Stimulated activated naive B cell treated with anti-CD40 and anti-IgM and Interleukin-4, amounts not matched to agents 10 μg/mL and 1 μg/mL and 100 μg/mL, for 72 hours (primary cell): ENCODE results near the gene KLHL26.
A peak's percentile ranks its signal among the peaks of the same experiment; 100 is the strongest.

Source experiments
- ATAC-seq, 2 donors: fragments of 150-1000 bp; cut with Tn5 transposase; replicated peaks; 2 replicates each; pipeline ENCODE4 v1.10.0; 2021; ENCODE audit warnings: moderate library complexity in 1 of 2
- DNase-seq: peaks from one replicate; pipeline ENCODE4 v3.0.0; 2021
- H3K27ac Mint-ChIP-seq: one replicate; pipeline ENCODE4 v1.8.0; 2022; ENCODE audit warnings: mild to moderate bottlenecking, mixed read lengths
- H3K27me3 Mint-ChIP-seq, 2 donors: one replicate each; pipeline ENCODE4 v1.8.0; 2022; ENCODE audit warnings: mixed read lengths in 2 of 2
- H3K36me3 Mint-ChIP-seq, 2 donors: one replicate each; pipeline ENCODE4 v1.8.0; 2022; ENCODE audit warnings: mixed read lengths in 2 of 2, mild to moderate bottlenecking in 1 of 2
- H3K4me1 Mint-ChIP-seq, 2 donors: one replicate each; pipeline ENCODE4 v1.8.0; 2022; ENCODE audit warnings: mixed read lengths in 2 of 2, mild to moderate bottlenecking in 1 of 2
- H3K4me3 Mint-ChIP-seq, 2 donors: one replicate each; pipeline ENCODE4 v1.8.0; 2022; ENCODE audit warnings: mild to moderate bottlenecking in 2 of 2, mixed read lengths in 2 of 2, moderate library complexity in 1 of 2
- H3K9me3 Mint-ChIP-seq, 2 donors: one replicate each; pipeline ENCODE4 v1.8.0; 2022; ENCODE audit warnings: mixed read lengths in 2 of 2, mild to moderate bottlenecking in 1 of 2

Gene KLHL26

GRCh38 chr19:18701250-18701608, 64.4 kb downstream of the KLHL26 start:
- H3K36me3 Mint-ChIP-seq: no peaks in the 10 kb centered on the region
- DNase-seq: no peak
- no peaks in the 10 kb centered on the region for H3K9me3 Mint-ChIP-seq
- ATAC-seq: peak; percentile 8
- peak overlapping the region; percentile 75 to 88 for H3K4me3 Mint-ChIP-seq
- peak overlapping the region; percentile 67 for H3K27ac Mint-ChIP-seq
- peaks cover 34 to 54% of the 10 kb centered on the region in 2 donors for H3K4me1 Mint-ChIP-seq
- H3K27me3 Mint-ChIP-seq: no peaks in the 10 kb centered on the region

GRCh38 chr19:18704054-18704453, 67.2 kb downstream of the KLHL26 start:
- Mint-ChIP-seq H3K4me1 (peaks cover 29 to 52% of the 10 kb centered on the region in 2 donors), H3K9me3 (no peaks in the 10 kb centered on the region), H3K27me3 (no peaks in the 10 kb centered on the region), H3K4me3 (no peak overlapping the region), H3K36me3 (no peaks in the 10 kb centered on the region), H3K27ac (no peak overlapping the region)
- DNase-seq (no peak), ATAC-seq (no peak)

DNA sequence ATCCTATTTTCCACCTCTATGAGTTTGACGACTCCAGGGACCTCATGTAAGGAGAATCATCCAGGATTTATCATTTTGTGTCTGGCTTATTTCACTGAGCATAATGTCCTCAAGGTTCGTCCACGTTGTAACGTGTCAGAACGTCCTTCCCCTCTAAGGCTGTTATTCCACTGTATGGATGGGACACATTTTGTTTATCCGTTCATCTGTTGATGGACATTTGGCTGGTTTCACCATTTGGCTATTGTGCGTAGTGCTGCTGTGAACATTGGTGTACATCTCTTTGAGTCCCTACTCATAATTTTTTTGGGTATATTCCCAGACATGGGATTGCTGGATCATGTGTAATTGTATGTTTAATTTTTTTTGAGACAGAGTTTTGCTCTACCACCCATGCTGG, 68.1 kb downstream of the KLHL26 start:
- DNase-seq (no peak), ATAC-seq (no peak)
- Mint-ChIP-seq H3K4me1 (peaks cover 27 to 52% of the 10 kb centered on the region in 2 donors), H3K27ac (no peak overlapping the region), H3K9me3 (no peaks in the 10 kb centered on the region), H3K36me3 (no peaks in the 10 kb centered on the region), H3K4me3 (no peak overlapping the region), H3K27me3 (no peaks in the 10 kb centered on the region)

DNA sequence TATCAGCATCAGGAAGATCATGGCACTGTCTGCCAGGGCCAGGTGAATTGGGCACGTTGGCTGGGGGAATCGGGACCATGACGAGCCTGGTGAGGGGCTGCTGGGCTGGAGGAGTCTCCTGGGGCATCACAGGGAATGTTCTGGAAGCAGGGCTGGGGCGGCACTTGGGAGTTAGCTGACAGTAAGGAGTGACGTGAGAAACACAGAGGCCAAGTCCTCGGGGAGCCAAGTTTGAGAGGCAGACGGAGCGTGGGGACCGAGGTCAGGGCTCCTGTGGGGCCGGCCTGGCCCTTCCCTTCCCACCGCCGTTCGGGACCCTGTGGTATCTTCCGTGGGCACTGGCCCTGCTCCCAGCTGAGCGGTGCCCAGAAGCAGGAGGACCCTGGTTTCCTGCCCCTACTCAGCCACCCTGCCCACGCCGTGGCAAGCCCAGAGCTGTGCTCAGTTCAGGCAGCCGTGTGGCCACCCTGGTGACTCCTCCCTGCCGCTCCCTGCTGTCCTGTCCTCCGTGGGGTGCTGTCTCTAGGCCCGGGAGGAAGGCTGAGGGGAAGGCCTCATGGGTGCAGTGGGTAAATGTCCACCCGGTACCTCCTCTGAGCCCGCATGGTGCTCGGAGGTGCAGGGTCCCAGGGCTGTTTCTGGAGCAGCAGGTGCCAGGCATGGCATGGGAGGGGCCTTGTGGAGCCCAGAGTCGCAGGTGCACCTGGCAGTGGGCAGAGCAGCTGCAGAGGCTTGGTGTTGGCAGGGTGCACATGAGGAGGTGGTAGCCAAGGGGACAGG, 71.8 kb downstream of the KLHL26 start:
- no peaks in the 10 kb centered on the region for H3K9me3 Mint-ChIP-seq
- no peak overlapping the region for H3K4me3 Mint-ChIP-seq
- H3K27ac Mint-ChIP-seq: no peak overlapping the region
- DNase-seq: no peak
- no peaks in the 10 kb centered on the region for H3K36me3 Mint-ChIP-seq
- peaks cover 25 to 36% of the 10 kb centered on the region in 2 donors for H3K4me1 Mint-ChIP-seq
- H3K27me3 Mint-ChIP-seq: no peaks in the 10 kb centered on the region
- no peak for ATAC-seq

- no peak overlapping the region for H3K27ac Mint-ChIP-seq
- H3K27me3 Mint-ChIP-seq: no peaks in the 10 kb centered on the region
- no peaks in the 10 kb centered on the region for H3K36me3 Mint-ChIP-seq
- DNase-seq (no peak), ATAC-seq (no peak)
- peaks cover 25 to 36% of the 10 kb centered on the region in 2 donors for H3K4me1 Mint-ChIP-seq
- H3K9me3 Mint-ChIP-seq: no peaks in the 10 kb centered on the region
- H3K4me3 Mint-ChIP-seq: no peak overlapping the region
Observed at GRCh38 chr19:18709546-18709945, 72.7 kb downstream of the KLHL26 start.

DNA sequence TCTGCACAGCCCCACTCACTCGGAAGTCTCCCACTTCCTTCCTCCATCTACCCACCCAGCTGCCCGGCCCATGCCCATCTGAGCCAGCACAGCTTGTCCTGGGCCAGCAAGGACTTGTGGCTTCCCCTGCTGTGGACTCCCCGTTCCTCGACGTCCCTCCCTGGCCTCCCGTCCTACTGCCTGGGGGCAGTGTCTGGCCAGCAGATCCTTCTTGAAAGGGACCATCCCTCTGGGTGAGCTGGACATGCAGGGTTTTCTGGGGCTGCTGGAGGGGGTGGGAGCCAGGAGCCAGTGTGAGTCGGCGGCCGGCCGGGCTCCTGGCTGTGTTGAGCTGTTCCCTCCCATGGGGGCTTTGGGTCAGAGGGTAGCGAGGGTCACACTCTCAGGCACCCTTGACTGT, 73.4 kb downstream of the KLHL26 start:
- DNase-seq (no peak), ATAC-seq (no peak)
- Mint-ChIP-seq H3K4me1 (peaks cover 26 to 37% of the 10 kb centered on the region in 2 donors), H3K36me3 (no peaks in the 10 kb centered on the region), H3K27me3 (no peaks in the 10 kb centered on the region), H3K27ac (no peak overlapping the region), H3K4me3 (no peak overlapping the region), H3K9me3 (no peaks in the 10 kb centered on the region)

DNA sequence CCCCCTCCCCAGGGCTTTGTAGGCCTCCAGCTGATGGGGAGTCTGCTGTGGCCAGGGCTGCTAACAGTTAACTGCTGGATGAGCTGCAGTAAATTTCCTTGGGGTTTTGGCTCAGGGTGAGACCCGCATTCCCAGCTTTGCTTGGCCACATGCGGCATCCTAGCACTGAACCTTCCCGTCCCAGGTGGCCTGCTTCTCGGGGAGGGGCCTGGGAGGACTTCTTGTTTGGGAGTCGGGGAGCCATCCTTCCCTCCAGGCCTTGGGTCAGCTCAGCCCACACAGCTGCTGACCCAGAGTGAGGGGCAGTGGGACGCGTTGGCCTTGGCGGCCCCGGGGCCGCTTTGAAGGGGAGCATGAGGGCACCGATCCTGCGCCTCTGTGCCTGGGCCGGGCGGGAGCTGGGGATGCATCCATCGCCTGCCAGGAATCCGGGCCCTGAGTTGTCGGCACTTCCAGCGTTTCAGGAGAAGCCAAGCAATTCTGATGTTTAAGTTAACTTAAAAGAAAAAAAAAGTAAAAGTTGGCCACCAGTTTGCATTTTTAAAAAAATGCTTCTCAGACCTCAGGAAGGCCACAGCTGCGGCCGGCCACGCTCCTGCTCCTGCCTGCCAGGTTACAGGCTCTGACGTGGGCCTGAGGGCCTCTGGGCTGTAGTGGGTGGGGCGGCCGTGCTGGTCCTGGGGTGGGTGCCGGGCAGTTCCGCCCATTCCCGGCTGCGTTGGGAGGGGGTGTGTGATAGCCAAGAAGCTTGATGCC, 74.3 kb downstream of the KLHL26 start:
- Mint-ChIP-seq H3K36me3 (no peaks in the 10 kb centered on the region), H3K27me3 (no peaks in the 10 kb centered on the region), H3K9me3 (no peaks in the 10 kb centered on the region), H3K27ac (no peak overlapping the region), H3K4me3 (no peak overlapping the region), H3K4me1 (peaks cover 26 to 43% of the 10 kb centered on the region in 2 donors)
- DNase-seq (no peak), ATAC-seq (no peak)

DNA sequence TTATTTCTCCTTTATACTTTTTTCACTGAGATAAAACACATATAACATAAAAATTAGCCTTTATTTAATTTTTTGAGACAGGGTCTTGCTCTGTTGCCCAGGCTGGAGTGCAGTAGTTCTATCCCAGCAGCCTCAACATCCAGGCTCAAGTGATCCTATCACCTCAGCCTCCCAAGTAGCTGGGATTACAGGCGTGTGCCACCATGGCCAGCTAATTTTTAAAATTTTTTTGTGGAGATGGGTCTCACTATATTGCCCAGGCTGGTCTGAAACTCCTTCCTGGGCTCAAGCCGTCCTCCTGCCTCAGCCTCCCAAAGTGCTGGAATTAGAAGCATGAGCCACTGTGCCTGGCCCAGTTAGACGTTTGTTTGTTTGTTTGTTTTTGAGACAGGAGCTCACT, 75.1 kb downstream of the KLHL26 start:
- Mint-ChIP-seq H3K36me3 (peaks cover 5% of the 10 kb centered on the region in 2 donors), H3K4me3 (no peak overlapping the region), H3K27me3 (no peaks in the 10 kb centered on the region), H3K9me3 (no peaks in the 10 kb centered on the region), H3K27ac (no peak overlapping the region), H3K4me1 (peaks cover 32 to 50% of the 10 kb centered on the region in 2 donors)
- ATAC-seq (no peak), DNase-seq (no peak)

- no peak overlapping the region for H3K27ac Mint-ChIP-seq
Observed at GRCh38 chr19:18712981-18713380, 76.2 kb downstream of the KLHL26 start.

GRCh38 chr19:18713550-18714117, 76.8 kb downstream of the KLHL26 start:
- Mint-ChIP-seq H3K27me3 (no peaks in the 10 kb centered on the region), H3K9me3 (peaks cover 0 to 3% of the 10 kb centered on the region in 2 donors), H3K36me3 (peaks cover 14 to 19% of the 10 kb centered on the region in 2 donors), H3K4me3 (no peak overlapping the region), H3K27ac (no peak overlapping the region), H3K4me1 (peaks cover 36 to 55% of the 10 kb centered on the region in 2 donors)
- ATAC-seq (no peak), DNase-seq (no peak)

More at GRCh38 chr19:18712981-18713380, 76.2 kb downstream of the KLHL26 start:
- Mint-ChIP-seq H3K4me1 (peaks cover 35 to 54% of the 10 kb centered on the region in 2 donors), H3K4me3 (no peak overlapping the region), H3K36me3 (peaks cover 8 to 13% of the 10 kb centered on the region in 2 donors), H3K27me3 (no peaks in the 10 kb centered on the region), H3K9me3 (peaks cover 0 to under 1% of the 10 kb centered on the region in 2 donors)
- no peak for DNase-seq
- ATAC-seq: no peak

- DNase-seq: no peak
- H3K36me3 Mint-ChIP-seq: peaks cover 16 to 22% of the 10 kb centered on the region in 2 donors
- no peaks in the 10 kb centered on the region for H3K27me3 Mint-ChIP-seq
- no peak overlapping the region for H3K27ac Mint-ChIP-seq
- no peak for ATAC-seq
- no peak overlapping the region for H3K4me3 Mint-ChIP-seq
- peaks cover 27 to 41% of the 10 kb centered on the region in 2 donors for H3K4me1 Mint-ChIP-seq
- H3K9me3 Mint-ChIP-seq: peaks cover 0 to 3% of the 10 kb centered on the region in 2 donors
Observed at GRCh38 chr19:18715416-18715815, 78.6 kb downstream of the KLHL26 start.

DNA sequence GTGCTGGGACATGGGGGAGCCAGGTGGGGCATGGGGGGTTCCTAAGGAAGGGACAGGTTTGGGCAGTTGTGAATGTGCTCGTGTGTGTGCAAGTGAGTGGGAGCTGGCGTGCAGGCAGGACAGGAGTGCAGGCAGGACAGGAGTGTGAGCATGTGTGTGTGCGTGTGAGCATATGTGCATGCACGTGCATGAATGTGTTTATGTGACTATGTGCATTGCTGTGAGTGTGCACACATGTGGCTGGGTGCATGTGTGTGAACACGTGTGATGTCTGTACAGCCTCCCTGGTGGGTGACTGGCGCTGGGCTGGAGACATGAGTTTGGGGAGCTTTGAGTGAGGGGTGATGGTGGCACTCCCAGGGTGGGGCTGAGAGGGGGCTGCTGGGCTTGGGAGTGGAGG, 80.0 kb downstream of the KLHL26 start:
- H3K27ac Mint-ChIP-seq: no peak overlapping the region
- ATAC-seq (no peak), DNase-seq (no peak)
- no peaks in the 10 kb centered on the region for H3K27me3 Mint-ChIP-seq
- no peak overlapping the region for H3K4me3 Mint-ChIP-seq
- peaks cover 0 to 3% of the 10 kb centered on the region in 2 donors for H3K9me3 Mint-ChIP-seq
- peaks cover 16 to 27% of the 10 kb centered on the region in 2 donors for H3K36me3 Mint-ChIP-seq
- H3K4me1 Mint-ChIP-seq: peaks cover 29 to 45% of the 10 kb centered on the region in 2 donors

DNA sequence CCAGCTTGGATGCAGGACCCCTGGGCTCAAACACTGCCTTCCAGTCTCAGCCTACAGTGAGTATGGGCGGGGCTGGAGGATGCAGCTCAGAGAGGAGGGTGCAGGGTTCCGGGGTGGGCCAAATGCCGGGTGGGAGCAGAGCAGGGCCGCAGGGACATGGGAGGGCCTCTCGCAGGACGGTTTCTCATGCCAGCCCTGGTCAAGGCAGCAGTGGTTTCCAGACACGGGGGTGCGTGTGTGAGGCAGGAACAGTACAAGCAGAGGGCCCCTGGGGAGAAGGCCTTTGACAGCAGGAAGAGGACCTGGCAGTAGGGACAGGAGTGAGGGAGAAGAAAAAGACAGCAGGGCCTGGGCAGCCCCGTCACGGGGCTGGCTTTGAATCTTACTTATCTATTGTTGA, 80.8 kb downstream of the KLHL26 start:
- ATAC-seq (peak in 1 of 2 donors; percentile 20), DNase-seq (no peak)
- peaks cover 29 to 45% of the 10 kb centered on the region in 2 donors for H3K4me1 Mint-ChIP-seq
- H3K4me3 Mint-ChIP-seq: no peak overlapping the region
- H3K27ac Mint-ChIP-seq: no peak overlapping the region
- peaks cover 21 to 34% of the 10 kb centered on the region in 2 donors for H3K36me3 Mint-ChIP-seq
- H3K27me3 Mint-ChIP-seq: no peaks in the 10 kb centered on the region
- peaks cover 0 to 3% of the 10 kb centered on the region in 2 donors for H3K9me3 Mint-ChIP-seq

DNA sequence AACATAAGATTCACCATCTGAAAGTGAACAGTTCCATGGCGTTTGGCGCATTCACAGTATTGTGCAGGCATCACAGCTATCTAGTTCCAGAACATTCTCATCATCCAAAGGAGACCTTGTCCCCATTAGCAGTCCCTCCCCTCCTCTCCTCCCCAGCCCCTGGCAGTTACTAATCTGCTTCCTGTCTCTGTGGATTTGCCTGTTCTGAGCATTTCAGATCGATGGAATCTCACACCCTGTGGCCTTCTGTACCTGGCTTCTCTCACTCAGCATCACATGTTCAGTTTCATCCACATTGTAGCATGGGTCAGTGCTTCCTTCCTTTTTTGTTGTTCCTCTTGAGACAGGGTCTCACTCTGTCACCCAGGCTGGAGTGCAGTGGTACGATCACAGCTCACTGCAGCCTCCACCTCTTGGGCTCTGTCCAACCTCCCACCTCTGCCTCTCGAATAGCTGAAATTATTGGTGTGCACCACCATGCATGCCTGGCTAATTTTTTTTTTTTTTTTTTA, 81.2 kb downstream of the KLHL26 start:
- Mint-ChIP-seq H3K36me3 (peaks cover 23 to 35% of the 10 kb centered on the region in 2 donors), H3K4me1 (peaks cover 27 to 45% of the 10 kb centered on the region in 2 donors), H3K9me3 (peaks cover 0 to 3% of the 10 kb centered on the region in 2 donors), H3K27me3 (no peaks in the 10 kb centered on the region), H3K27ac (no peak overlapping the region), H3K4me3 (peak overlapping the region in 1 of 2 donors; percentile 36)
- ATAC-seq (peak; percentile 59 to 75), DNase-seq (no peak)
